NCI-H1092 (cell line): Measurements from ENCODE around the gene TTC22.

Experiments
- DNase-seq: peaks from one replicate; lab custom pipeline; 2025; lab: John Stamatoyannopoulos, UW

Gene TTC22

DNA sequence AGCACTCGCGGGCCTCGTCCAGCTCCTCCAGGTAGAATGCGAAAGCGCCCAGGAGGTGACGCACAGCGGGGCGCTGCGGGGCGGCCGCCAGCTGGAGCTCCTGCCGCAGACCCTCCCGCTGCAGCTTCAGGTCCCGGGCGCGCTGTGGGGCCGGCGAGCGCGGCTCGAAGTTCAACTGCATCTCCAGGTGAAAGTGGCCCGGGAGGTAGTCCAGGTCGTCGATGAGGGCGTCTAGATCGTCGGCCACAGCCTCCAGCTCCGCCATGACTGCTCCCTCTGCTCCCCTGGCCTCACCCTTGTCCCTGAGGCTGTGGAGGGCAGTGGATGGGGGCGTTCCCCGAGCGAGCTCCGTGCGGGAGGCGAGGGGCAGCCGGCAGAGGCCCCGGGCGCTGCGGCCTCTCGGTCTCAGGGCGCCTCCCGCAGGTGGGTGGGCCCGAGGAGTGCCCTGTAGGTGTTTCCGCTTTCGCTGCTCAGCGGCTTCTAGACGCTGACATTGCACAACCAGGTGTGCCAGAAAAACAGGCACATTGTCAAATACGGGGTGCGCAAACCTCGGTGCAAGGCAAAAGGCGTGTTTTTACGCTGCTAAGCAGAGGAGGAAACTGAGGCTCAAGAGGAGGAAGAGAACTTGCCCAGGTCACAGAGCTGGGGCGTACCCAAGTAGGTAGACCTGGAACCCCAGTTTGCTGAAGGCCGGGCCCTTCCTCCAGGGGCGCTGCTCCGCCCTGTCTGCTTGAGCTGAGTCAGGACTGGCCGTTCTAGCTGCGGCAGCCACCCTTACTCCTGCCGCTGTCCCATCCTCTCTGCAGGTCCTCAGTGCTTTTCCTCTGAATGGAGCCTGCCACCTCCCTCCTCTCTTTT is at the start of gene TTC22:
TTC22 (minus strand) TSS at position 425 of the 861 bp plus-strand sequence; CDS start at position 265, 160 bp downstream.
- no peak for DNase-seq

DNA sequence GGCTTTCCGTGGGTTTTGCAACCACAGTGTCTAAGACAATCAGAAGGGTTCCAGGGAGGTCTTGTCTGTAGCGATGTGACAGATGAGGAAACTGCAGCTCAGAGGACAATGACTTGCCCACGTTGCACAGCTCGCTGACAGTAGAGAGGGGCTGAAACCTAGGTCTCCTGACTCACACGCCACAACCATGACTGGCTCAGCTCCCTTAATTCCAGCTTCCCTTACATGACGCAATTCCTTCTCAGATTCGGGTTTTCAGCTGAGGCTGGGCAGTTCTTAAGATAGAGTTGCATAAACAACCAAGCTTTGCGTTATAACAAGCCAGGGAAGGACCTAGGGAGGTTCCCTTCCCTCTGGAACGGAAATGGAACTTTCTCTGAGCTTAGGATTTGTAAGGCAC is 49.6 kb upstream of the TTC22 start:
- DNase-seq: no peak

DNA sequence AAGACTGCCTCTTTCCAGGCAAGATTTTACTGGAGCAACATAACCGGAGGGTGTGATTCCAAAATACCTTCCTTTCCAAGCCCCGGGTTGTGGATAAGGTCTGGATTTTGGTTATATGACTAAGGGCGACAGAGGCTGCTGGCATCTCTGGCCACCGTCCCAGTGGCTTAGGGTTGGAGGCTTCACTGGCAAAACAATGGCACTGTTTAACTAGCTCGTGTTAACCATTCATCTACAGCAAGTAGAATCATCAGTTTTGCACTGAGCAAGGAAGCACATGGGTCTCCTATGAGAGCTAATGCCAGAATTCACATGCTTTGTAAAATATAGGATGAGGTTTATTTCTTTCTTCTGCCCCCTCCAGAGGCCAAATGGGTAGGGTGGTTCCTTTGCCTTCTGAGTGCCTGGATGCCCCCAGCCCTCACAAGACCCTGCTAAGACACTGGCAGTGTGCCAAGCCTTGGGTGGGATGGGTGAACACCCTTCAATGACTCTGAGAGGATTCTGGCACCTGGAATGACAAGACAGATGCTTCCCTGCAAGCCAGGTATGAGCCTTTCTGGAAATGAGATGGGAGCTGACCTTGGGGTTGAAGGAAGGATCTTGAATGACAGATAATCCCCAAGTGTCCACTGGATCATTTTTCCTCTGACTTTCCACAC is 49.1 kb upstream of the TTC22 start:
- DNase-seq: no peak

DNA sequence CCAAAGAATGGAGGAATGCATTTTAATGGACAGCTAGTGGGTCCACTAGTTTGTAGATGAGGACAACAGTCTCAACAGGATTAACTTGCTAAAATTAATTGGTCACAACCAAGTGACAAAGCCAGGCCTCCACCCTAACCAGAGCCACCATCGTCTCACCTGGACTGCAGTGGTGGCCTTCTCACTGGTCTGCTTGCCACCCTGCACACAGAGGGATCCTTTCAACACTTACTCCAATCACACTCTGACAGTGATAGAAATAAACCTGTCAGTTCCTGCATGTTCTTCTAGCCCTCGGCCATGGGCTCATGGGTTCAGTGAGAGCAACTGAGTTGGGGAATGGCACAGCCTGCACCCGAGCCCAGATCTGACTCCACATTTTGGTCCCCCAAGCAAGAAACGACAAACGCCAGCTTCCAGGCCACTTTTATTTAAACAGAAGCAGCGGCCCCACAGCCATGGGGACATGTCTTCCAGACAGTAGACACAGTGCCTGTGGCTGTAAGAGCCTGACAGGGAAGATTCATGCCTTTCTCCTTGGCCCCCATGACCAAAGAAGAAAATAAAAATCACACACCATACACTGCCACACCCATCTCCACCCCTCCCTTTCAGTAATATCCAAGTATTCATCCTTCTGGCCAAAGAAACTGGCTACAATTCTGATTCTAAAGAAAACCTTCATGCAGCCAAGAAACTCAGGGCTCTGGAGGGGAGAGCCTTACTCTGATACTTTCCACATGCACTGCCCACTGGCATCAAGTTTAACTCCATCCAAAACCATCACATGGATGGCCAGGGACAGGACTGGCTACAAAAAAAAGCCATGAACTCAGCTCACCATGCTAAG is 48.3 kb upstream of the TTC22 start:
- DNase-seq: no peak

DNA sequence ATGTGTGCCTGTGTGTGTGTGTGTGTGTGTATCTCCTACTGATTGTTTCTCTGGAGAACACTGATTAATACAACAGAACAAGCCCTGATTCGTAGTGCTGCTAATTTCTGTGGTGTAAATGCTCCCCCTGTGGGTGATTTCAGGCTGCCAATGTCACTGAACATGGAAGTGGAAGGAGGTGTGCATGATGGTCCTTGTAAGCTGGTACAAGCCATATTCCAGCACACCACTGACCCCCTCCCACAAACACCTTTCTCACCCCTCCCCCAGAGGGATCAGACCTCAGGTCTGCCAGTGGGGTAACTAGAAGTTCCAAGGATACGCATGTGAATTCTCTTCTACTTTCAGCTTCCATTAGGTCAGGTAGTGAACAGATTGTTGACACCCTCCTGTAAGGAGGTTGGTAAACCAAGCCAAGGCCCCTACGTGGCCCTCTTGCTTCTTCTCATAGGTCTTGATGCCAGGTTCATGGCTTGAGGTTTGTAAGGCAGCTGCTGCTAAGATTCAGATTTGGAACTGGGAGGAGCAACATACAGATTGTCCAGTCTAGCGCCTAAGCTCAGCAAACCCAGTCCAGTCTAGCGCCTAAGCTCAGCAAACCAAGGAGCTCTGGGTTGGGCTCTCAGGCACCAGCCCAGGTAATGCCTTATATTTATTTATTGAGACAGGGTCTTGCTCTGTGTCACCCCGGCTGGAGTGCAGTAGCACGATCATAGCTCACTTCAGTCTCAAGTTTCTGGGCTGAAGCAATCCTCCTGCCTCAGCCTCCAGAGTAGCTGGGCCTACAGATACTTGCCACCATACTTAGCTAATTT is 47.2 kb upstream of the TTC22 start:
- no peak for DNase-seq

DNA sequence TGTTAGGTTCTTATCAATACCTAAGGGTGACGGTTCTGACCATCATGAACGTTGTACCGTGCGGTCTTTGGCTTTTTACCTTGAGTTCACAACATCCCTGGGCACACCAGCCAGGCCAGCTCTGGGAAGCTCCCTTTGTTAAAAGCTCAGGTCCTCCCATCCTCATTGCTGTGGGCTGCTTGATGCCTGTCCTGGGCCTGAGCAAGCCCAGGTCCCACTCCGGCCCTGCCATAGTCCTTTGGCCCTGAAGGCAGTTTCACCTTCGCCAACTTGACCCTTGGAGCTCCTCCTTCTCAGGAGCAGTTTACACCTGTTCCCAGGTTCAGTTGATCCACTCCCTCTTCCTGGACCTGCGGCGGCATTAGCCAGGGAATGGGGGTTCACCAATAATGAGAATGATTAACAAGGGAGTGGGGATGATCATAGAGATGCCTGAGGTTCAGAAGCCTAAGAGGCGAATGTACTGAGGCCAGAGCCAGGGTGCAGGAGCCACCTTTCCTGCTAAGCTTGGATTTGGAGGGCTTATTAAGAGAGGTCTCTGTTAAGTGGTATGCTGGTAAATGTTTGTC is 45.7 kb upstream of the TTC22 start:
- DNase-seq: no peak

DNA sequence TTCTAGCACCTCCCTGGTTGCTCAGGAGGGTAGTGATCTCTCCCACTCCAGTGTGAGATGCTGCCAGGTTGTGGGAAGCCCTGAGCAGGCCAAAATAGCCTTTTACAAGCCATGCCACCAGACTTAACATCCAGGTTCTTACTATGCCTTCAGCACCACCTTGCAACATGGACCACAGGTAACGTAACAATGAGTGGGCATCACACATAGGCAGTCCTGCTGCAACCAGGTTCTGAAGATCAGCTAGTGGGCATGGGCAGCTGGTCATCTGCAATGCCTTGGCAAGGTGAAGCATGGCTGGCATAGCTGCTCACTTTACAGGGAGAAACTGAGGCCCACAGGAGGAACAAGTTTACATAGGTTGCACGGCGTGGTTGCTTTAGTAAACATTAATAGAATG is 45.2 kb upstream of the TTC22 start:
- no peak for DNase-seq

DNA sequence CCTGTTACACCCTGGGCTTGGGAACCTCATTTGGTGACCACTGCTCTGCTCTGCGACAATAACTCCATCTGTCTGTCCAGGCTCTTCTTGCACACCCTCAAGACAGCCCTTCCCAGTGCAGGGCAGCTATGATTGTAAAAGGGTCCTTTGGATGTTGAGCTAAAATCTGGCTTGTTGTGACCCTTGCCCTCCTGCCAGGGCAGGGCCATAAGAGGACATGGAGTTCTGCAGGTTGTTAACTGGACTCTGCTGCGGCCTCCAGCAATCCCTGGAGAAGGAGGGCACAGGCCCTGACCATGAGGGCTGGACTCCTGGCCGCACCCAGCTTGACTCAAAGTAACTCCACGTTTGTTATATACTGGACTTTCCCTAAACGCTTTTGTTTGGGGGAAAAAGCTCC is 44.6 kb upstream of the TTC22 start:
- DNase-seq: no peak

DNA sequence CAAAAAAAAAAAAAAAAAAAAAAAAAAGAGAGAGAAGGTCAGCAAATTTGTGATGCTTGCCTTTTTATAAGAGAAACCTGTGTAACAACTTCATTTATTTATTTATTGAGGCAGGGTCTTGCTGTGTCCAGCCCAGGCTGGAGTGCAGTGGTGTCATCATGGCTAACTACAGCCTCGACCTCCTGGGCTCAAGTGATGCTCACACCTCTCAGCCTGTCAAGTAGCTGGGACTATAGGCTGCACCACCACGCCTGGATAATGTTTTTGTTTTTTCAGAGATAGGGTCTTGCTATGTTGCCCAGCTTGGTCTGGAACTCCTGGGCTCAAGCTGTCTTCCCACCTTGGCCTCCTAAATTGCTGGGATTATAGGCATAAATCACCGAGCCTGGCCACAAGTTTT is 43.4 kb upstream of the TTC22 start:
- DNase-seq: no peak

DNA sequence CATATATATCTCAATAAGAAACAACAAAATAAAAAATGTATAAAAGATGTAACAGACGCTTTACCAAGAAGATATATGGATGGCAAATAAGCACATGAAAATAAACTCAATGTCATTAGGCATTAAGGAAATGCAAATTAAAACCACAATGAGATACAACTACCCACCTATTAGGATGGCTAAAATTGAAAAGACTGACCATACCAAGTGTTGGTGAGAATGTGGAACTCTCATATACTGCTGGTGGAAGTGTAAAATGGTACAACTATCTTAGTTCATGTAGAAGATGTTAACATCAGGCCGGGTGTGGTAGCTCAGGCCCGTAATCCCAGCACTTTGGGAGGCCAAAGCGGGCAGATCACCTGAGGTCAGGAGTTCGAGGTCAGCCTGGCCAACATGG is 42.3 kb upstream of the TTC22 start:
- no peak for DNase-seq

DNA sequence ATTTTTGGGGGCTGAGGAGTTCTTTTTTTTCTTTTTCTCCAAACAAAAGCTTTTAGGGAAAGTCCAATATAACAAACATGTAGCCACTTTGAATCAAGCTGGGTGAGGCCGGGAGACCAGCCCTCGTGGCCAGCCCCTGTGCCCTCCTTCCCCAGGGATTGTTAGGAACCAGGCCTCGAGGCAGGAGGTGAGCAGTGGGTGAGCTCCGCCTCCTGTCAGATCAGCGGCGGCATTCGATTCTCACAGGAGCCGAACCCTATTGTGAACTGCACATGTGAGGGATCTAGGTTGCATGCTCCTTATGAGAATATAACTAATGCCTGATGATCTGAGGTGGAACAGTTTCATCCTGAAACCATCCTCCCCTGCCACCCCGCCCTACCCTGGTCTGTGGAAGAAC is 41.8 kb upstream of the TTC22 start:
- no peak for DNase-seq

DNA sequence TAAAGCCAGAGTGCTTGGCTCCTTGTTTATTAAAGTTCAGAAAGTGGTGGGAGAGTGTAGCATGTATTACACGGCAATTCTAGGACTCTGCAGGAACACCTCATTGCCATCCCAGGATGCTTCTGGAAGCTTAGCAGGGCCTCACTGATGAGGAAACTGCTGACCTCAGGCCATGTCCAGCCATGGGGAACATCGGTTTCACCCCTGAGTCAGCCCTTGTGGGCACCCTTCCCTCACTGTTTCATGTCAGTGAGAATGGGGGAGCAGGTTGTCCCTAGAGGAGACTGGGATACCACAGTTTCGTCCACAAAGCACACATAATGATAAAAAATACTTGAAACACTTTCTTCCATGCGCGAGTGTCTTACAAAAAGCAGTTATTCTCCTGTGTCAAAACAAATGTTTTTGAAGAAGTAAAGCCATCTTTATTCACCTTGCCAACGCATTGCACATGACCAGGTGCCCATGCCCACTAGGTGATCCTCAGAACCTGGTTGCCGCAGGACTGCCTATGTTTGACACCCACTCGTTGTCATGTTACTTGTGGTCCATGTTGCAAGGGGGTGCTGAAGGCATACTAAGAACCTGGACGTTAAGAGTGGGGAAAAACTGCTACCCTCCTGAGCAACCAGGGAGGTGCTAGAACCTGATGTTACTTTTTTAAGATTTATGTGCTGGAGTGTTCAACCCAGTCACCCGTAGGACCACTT is 41.2 kb upstream of the TTC22 start:
- DNase-seq: no peak

DNA sequence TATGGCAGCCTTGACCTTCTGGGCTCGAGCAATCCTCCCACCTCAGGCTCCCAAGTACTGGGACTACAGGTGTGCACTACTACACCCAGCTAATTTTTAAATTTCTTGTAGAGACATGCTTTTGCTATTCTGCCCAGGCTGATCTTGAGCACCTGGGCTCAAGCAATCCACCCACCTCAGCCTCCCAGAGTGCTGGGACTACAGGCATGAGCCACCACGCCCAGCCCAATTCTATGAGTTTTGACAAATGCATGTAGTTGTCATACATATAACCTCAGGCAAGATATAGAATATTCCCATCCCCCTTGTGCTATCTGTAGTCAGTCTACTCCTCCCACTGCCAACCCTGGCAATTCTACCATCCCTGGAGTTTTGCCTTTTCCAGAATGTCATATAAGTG is 38.7 kb upstream of the TTC22 start:
- no peak for DNase-seq

DNA sequence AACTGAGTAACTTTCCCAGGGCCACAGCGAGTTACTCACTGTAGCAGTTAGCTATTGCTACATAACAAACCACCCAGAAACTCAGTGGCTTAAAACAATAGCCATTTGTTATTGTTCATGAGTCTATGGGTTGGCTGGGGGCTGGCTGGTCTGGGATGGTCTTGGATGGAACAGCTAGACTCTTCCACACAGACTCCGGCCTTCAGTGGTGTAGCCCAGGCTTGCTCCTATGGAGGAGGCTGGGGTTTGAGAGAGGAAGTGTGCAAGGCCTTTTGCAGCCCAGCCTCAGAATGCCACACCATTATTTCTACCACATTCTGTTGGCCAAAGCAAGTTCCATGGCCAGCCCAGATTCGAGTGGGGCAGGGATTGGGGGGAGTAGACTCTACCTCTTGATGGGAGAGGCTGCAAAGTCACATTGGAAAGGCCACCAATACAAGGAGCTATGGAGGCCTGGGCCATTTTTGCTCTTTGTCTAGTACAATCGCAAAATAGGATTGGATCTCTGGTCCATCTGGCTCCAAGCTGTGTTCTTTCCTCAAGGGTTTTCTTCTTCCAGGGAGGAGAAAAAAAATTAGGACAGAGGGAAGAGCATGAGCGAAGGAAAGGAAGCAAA is 37.5 kb upstream of the TTC22 start:
- no peak for DNase-seq

DNA sequence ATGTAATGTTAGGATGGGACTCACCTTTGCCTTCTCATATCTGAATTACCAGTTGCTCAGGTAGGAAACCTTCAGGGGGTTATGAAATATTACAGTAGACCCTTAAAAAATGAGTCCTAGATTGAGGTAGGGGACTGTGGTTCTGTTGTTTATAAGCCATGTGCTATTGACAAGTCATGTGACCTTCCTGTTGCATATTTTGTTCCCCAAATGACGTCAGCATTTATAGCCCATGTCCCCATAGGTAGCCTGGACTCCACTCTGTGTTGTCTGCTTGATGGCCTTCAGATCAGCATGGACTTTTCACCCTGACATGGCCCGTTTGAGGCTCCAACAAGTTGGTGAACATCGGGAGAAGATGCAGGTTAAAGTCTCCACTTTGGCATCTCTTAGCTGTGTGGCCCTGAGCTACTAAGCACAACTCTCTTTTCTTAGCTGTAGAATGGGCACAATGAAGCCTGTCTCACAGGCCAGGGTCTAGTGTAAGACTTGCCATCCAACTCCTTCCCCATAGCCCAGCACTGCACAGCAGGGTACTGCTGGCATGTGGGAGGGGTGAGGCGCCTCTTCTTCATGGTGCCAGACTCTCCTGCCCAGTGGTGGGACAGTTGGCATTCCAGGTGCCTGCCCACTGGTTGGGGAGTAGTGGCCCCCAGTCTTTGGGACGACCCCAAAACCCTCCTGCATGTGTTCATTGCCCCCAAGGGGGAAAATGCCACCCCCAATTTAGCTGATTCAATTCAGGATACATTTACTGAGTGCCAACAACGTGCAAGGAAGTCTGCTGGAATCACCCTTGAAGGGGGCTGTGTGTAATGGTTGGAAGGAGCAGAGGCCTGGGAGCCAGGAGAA is 36.1 kb upstream of the TTC22 start:
- no peak for DNase-seq

DNA sequence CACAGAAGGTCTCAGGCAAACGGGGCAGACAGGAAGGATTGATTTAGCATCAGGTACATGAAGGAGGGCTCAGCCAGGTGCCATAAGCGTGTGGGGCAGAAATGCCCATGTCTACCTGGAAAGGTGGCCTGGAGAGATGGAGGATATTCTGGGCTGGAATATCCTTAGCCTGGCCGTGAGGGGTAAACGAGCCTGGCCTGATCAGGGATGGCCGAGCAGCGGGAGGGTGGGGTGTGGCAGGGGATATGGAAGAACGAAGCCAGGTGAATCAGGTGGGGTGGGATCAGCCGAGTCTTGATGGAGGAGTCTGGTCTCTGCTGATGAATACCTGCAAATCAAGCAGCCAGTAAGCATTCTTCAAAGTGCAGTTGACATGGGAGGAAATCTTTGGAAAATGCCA is 35.5 kb upstream of the TTC22 start:
- DNase-seq: no peak

DNA sequence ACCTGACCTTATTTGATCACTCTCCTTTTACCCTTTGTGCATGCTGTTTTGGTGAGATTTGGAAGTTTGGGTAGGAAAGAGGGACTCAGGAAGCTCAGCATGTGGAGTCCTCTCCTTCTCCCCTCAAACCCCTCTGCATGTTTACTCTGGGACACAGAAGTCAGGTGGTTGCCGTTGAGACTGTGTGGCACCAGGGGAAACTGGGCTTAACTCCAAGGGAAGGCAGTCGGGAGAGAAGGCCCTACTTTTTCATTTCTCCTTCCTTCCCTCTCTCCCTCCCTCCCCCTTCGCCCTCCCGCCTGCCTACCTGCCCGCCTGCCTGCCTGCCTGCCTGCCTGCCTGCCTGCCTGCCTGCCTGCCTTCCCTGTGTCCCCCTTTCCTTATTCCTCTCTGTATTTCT is 34.8 kb upstream of the TTC22 start:
- no peak for DNase-seq

DNA sequence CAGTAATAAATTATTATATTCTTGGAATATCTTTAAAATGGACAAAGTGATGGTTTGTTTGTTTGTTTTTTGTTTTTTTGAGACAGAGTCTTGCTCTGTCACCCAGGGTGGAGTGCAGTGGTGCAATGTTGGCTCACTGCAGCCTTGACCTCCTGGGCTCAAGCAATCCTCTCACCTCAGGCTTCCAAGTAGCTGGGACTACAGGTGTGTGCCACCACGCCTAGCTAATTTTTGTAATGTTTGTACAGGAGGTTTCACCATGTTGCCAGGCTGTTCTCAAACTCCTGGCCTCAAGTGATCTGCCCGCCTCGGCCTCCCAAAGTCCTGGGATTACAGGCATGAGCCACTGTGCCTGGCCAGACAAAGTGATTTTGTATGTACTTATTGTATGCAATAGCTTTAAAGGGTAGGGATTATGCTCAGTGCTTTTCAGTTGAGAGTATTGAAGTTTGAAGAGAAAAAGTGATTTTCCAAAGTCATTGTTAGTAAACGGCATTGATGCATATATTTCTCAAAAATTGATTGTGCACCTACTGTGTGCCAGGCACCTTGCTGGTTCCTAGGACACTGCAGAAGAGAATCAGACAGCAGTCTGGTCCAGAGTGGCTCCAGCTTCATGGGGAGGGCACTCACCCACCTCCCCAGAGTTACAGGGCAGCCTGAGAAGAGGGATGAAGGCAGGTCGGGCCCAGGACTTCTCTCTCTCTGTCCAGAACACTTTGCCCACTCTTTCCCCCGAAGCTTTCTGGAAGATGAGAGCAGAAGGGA is 34.2 kb upstream of the TTC22 start:
- DNase-seq: no peak
